HG03159 (cell line): Measurements from ENCODE around the gene MYL7.
A peak's percentile ranks its signal among the peaks of the same experiment; 100 is the strongest.
"Not testable (repeated sequence)": the region's sequence is repeated elsewhere in the genome, so short reads cannot be mapped to it uniquely, and the experiment has no call there.

ENCODE experiments used
- ATAC-seq: cut with Tn5 transposase; IDR thresholded peaks from one replicate; pipeline ENCODE4 v1.9.1; 2021; ENCODE audit warnings: mild to moderate bottlenecking, moderate library complexity; ENCODE audit not compliant: unreplicated experiment

Gene MYL7

GRCh38 chr7:44133295-44133694, 7.8 kb downstream of the MYL7 start:
- ATAC-seq: no peak

- ATAC-seq: no peak
Observed at GRCh38 chr7:44132039-44132438, 9.1 kb downstream of the MYL7 start.

- ATAC-seq: no peak
Observed at GRCh38 chr7:44131173-44132029, 9.7 kb downstream of the MYL7 start.

- ATAC-seq: no peak
Observed at GRCh38 chr7:44128721-44129582, 12.2 kb downstream of the MYL7 start.

GRCh38 chr7:44127161-44127560, 14.0 kb downstream of the MYL7 start:
- ATAC-seq: no peak

GRCh38 chr7:44126574-44126973, 14.6 kb downstream of the MYL7 start:
- ATAC-seq: not testable (repeated sequence)

- no peak for ATAC-seq
Observed at GRCh38 chr7:44124822-44125202, 16.3 kb downstream of the MYL7 start.

GRCh38 chr7:44123190-44124003, 17.7 kb downstream of the MYL7 start, which contains the start of gene POLD2:
POLD2 (minus strand) TSS chr7:44123548; CDS start chr7:44122053, 1,495 bp downstream.
- ATAC-seq: peak; percentile 98

GRCh38 chr7:44122529-44122928, 18.6 kb downstream of the MYL7 start:
- no peak for ATAC-seq

- ATAC-seq: no peak
Observed at GRCh38 chr7:44121761-44122420, 19.2 kb downstream of the MYL7 start.

GRCh38 chr7:44120395-44120794, 20.7 kb downstream of the MYL7 start:
- ATAC-seq: no peak

- no peak for ATAC-seq
Observed at GRCh38 chr7:44119829-44120380, 21.2 kb downstream of the MYL7 start.

GRCh38 chr7:44117801-44118429, 23.2 kb downstream of the MYL7 start:
- no peak for ATAC-seq

GRCh38 chr7:44116789-44117666, 24.1 kb downstream of the MYL7 start:
- ATAC-seq: no peak

GRCh38 chr7:44116087-44116788, 24.9 kb downstream of the MYL7 start:
- no peak for ATAC-seq

GRCh38 chr7:44114586-44115310, 26.4 kb downstream of the MYL7 start:
- no peak for ATAC-seq

- ATAC-seq: no peak
Observed at GRCh38 chr7:44113764-44114354, 27.3 kb downstream of the MYL7 start.
